ENCODE results near the gene FGF12. TPM values are rescaled to one million over a fixed set of nuclear protein-coding genes. Genes with fewer than 3 reads are reported as not detected.

Gene FGF12
- total RNA-seq, 4 donors from 2014 or later, result 0.42 to 1.5 (median 0.62) TPM

DNA sequence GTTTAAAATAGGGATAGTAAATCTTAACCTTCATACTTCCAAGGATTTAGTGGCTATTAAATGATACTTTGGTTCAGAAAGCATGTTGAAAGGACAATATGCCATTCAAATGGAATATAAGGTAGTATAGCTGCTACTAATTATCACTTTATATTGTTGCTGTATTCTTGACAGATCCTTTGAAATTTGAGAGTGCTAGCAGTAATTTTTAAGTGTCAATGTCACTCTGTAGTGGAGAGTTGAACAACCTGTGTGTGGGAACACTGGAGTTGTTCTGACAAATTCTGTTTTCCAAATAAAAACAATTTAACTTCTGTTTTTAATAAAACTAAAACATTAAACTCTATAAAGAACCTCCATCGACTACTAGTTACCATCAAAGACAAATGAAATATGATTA, 565.7 kb downstream of the FGF12 start:
- no peak overlapping the region for H3K4me3 ChIP-seq
- no peak for DNase-seq (ENCODE audit: low spot score in 2 of 2)
- no peak for TF ChIP-seq EP300 (IDR thresholded peaks at IDR 0.05)
- TF ChIP-seq, protein P1, sequence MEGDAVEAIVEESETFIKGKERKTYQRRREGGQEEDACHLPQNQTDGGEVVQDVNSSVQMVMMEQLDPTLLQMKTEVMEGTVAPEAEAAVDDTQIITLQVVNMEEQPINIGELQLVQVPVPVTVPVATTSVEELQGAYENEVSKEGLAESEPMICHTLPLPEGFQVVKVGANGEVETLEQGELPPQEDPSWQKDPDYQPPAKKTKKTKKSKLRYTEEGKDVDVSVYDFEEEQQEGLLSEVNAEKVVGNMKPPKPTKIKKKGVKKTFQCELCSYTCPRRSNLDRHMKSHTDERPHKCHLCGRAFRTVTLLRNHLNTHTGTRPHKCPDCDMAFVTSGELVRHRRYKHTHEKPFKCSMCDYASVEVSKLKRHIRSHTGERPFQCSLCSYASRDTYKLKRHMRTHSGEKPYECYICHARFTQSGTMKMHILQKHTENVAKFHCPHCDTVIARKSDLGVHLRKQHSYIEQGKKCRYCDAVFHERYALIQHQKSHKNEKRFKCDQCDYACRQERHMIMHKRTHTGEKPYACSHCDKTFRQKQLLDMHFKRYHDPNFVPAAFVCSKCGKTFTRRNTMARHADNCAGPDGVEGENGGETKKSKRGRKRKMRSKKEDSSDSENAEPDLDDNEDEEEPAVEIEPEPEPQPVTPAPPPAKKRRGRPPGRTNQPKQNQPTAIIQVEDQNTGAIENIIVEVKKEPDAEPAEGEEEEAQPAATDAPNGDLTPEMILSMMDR (IDR thresholded peaks at IDR 0.05), result no peak
- no peak for TF ChIP-seq POLR2A (IDR thresholded peaks at IDR 0.05)
- H3K9me3 ChIP-seq, result no peaks in the 10 kb centered on the region
- WGBS, 2 donors, result 71 to 81% methylated on average over 1 of the region's 1 CpG
- no peak overlapping the region for H3K27ac ChIP-seq
- H3K4me1 ChIP-seq, result no peaks in the 10 kb centered on the region
- H3K36me3 ChIP-seq, result no peaks in the 10 kb centered on the region
- no peaks in the 10 kb centered on the region for H3K27me3 ChIP-seq

DNA sequence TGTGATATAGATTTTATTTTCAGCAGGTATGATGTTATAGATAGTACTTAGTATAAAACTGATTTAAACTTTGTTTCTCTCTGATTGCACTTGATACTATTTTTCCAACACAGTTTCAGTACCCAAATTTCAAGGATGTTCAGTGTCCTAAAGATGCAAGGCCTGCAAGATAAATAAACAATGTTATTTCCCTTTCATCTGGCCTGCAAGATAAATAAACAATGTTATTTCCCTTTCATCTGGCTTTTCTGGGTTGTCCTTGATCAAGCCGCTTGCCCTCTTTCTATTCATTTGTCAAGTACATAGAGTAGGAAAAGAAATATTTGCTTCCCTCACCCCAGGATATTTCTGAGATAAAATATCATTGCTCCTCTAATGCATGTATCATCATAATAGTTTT, 571.0 kb downstream of the FGF12 start:
- no peak for TF ChIP-seq POLR2A (IDR thresholded peaks at IDR 0.05)
- no peak for TF ChIP-seq EP300 (IDR thresholded peaks at IDR 0.05)
- TF ChIP-seq, protein P1 (IDR thresholded peaks at IDR 0.05), result no peak
- H3K36me3 ChIP-seq, result no peaks in the 10 kb centered on the region
- H3K27ac ChIP-seq, result no peak overlapping the region
- no peaks in the 10 kb centered on the region for H3K27me3 ChIP-seq
- 55 to 65% methylated on average over 1 of the region's 1 CpG for WGBS, 2 donors
- H3K9me3 ChIP-seq, result no peaks in the 10 kb centered on the region
- H3K4me1 ChIP-seq, result no peaks in the 10 kb centered on the region
- H3K4me3 ChIP-seq, result no peak overlapping the region
- DNase-seq (ENCODE audit: low spot score in 2 of 2), result no peak

DNA sequence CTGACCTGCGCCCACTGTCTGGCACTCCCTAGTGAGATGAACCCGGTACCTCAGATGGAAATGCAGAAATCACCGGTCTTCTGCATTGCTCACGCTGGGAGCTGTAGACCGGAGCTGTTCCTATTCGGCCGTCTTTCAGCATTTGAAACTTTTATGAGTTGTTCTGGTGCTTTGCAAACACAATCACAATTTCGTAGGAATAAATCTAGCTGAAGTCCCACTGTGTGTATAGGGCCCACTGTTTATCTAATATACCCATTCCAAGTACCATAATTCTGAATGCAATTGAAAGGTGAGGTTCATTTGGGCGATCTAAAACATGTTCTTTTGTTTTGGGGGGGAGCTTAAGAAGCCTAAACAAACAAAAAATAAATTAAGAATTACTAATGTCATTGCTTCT, 572.1 kb downstream of the FGF12 start:
- Histone ChIP-seq H3K9me3 (no peaks in the 10 kb centered on the region), H3K36me3 (no peaks in the 10 kb centered on the region), H3K27ac (no peak overlapping the region), H3K4me3 (peak overlapping the region in 1 of 4 donors; percentile 26), H3K4me1 (no peaks in the 10 kb centered on the region), H3K27me3 (no peaks in the 10 kb centered on the region)
- WGBS, 2 donors, result 27 to 35% methylated on average over 8 to 9 of the region's 9 CpGs
- no peak for DNase-seq (ENCODE audit: low spot score in 2 of 2)
- TF ChIP-seq, protein P1 (IDR thresholded peaks at IDR 0.05), result no peak
- no peak for TF ChIP-seq POLR2A (IDR thresholded peaks at IDR 0.05)
- TF ChIP-seq EP300 (IDR thresholded peaks at IDR 0.05), result no peak

DNA sequence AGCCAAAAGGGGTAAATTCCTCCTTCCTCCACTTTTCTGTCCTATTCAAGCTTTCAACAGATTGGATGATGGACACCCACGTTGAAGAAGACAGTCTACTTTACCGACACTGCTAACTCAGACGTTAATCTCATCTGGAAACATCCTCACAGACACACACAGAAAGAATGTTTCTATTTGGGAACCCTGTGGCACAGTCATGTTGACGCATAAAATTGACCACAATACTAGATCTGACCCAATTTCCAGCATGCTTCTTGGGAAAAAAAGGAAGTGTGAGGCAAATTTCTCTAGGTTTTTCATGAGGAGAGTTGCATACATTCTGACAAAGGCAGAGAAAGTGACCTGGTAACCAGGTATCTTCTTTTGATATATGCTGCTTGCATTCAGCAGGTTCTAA, 594.1 kb downstream of the FGF12 start:
- no peak overlapping the region for H3K4me3 ChIP-seq
- no peak overlapping the region for H3K27ac ChIP-seq
- H3K36me3 ChIP-seq, result no peaks in the 10 kb centered on the region
- H3K9me3 ChIP-seq, result no peaks in the 10 kb centered on the region
- H3K4me1 ChIP-seq, result no peaks in the 10 kb centered on the region
- H3K27me3 ChIP-seq, result no peaks in the 10 kb centered on the region
- 92% methylated on average over 4 of the region's 4 CpGs for whole genome bisulfite sequencing, 2 donors
- TF ChIP-seq EP300 (IDR thresholded peaks at IDR 0.05), result no peak
- TF ChIP-seq, protein P1 (IDR thresholded peaks at IDR 0.05), result no peak
- TF ChIP-seq POLR2A (IDR thresholded peaks at IDR 0.05), result no peak
- DNase-seq (ENCODE audit: low spot score in 2 of 2), result no peak

DNA sequence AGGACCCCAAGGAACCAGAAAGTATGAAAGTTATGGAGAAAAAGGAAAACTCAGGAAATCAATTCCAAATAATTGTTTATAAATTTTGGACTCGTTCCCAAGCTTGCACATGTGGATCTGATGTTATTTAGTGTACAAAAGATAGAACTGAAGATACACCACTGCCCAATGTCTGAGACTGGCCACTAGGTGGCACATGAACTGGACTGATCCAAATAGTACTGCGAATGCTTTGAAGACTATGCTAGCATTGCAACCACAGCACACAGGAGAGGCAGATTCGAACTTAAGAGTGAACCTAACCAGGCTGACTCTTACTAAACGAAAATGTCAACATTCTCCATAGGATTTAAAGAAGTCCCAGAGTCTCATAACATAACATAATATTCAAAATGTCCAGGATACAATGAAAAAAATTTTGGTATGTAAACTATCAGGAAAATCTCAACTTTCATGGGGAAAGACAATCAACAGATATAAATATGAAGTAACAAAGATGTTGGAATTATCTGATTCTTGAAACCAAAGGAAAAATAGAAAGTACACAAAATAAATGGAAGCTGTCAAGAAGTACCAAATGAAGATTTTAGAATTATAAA, 596.7 kb downstream of the FGF12 start:
- peak in 1 of 2 donors; percentile 64 for DNase-seq (ENCODE audit: low spot score in 2 of 2)
- Histone ChIP-seq H3K4me1 (no peaks in the 10 kb centered on the region), H3K4me3 (no peak overlapping the region), H3K27me3 (no peaks in the 10 kb centered on the region), H3K36me3 (no peaks in the 10 kb centered on the region), H3K9me3 (no peaks in the 10 kb centered on the region), H3K27ac (no peak overlapping the region)
- 35 to 41% methylated on average over 4 of the region's 4 CpGs for WGBS, 2 donors
- TF ChIP-seq, protein P1 (IDR thresholded peaks at IDR 0.05), result peak; percentile 41 to 55 (median 43)
- no peak for TF ChIP-seq EP300 (IDR thresholded peaks at IDR 0.05)
- no peak for TF ChIP-seq POLR2A (IDR thresholded peaks at IDR 0.05)

Measured in tibial nerve (tissue), 4 donors.